K562 (cell line): ENCODE results near the gene TLCD1. TPM values are rescaled to one million over a fixed set of nuclear protein-coding genes. Genes with fewer than 3 reads are reported as not detected.

ENCODE experiments used
- ATAC-seq: fragments of 200-7000 bp; cut with Tn5 transposase; 3 replicates; pipeline ENCODE4 v1.9.1; 2020; ENCODE audit warnings: moderate library complexity
- BruUV-seq: library from RNA; stranded (reverse); fragments of 400-500 nt; replicated peaks from 2 replicates; lab custom pipeline; 2021; lab: Mats Ljungman, UMichigan
- CTCF ChIA-PET: fragments of 300-600 bp; formaldehyde crosslinking; extraction: SDS; loops from one replicate; lab custom pipeline; 2021; ENCODE audit warnings: low intra/inter-chr PET ratio; lab: Yijun Ruan, JAX
- POLR2A ChIA-PET: fragments of 300-600, 350-650 bp; sonication (Branson Sonifier 250); formaldehyde crosslinking; extraction: SDS; loops from one replicate; lab custom pipeline; 2021; ENCODE audit warnings: antibody characterized with exemption, inconsistent platforms; lab: Yijun Ruan, JAX
- DNase-seq, 4 experiments: peaks; one replicate each; pipeline versions ENCODE4 v3.0.0 to v3.0.0-alpha.2; 2011 to 2018; ENCODE audit warnings: low spot score in 3 of 4, mixed read lengths in 3 of 4; ENCODE audit errors: extremely low read depth in 1 of 4
- FAIRE-seq: peaks from 2 replicates; lab custom pipeline; 2011; peaks lifted over from hg19 to GRCh38; lab: Jason Lieb, UNC
- H2AFZ ChIP-seq: 2 replicates; pipeline ENCODE4 v1.6.0; 2011; ENCODE audit warnings: low read depth, low read length, control low read depth, inconsistent platforms
- H3K27ac ChIP-seq: fragments of 200-600 bp; 3 replicates; pipeline ENCODE4 v1.8.0; 2011; ENCODE audit warnings: low read depth, mild to moderate bottlenecking, control low read depth, inconsistent platforms, low read length, moderate library complexity, mixed read lengths; ENCODE audit errors: extremely low read depth
- H3K27me3 ChIP-seq, 2 experiments: fragments of 300-600 bp in 1 of 2; 2 replicates in 1 of 2; 3 replicates in 1 of 2; pipeline versions ENCODE4 v1.6.0 to v1.8.0; 2011; ENCODE audit warnings: inconsistent platforms in 2 of 2, low read length in 2 of 2, mild to moderate bottlenecking in 1 of 2, mixed read lengths in 1 of 2, moderate library complexity in 1 of 2; ENCODE audit not compliant: control insufficient read depth in 2 of 2, insufficient read depth in 2 of 2
- H3K36me3 ChIP-seq: fragments of 300-600 bp; 3 replicates; pipeline ENCODE4 v1.8.0; 2011; ENCODE audit warnings: mild to moderate bottlenecking, low read length, inconsistent platforms; ENCODE audit not compliant: control insufficient read depth, insufficient read depth
- H3K4me1 ChIP-seq, 2 experiments: fragments of 200-600 bp in 1 of 2; replicated peaks in 1 of 2; 2 replicates in 1 of 2; 3 replicates in 1 of 2; pipeline versions ENCODE4 v1.5.1 to v1.8.0; 2011; ENCODE audit warnings: inconsistent platforms in 2 of 2, low read length in 2 of 2, mild to moderate bottlenecking in 1 of 2, mixed read lengths in 1 of 2, moderate library complexity in 1 of 2; ENCODE audit not compliant: control insufficient read depth in 2 of 2, insufficient read depth in 2 of 2
- H3K4me2 ChIP-seq: 2 replicates; pipeline ENCODE4 v1.6.1; 2011; ENCODE audit warnings: low read length, control low read depth, inconsistent platforms, mixed read lengths; ENCODE audit not compliant: insufficient read depth
- H3K4me3 ChIP-seq: fragments of 200-600 bp; sonication (generic), shearing (Covaris generic); 2 replicates; pipeline ENCODE4 v1.5.1; 2016; ENCODE audit warnings: control low read depth, inconsistent platforms
- H3K79me2 ChIP-seq: fragments of 200-600 bp; 3 replicates; pipeline ENCODE4 v1.8.0; 2011; ENCODE audit warnings: low read length, inconsistent platforms; ENCODE audit not compliant: control insufficient read depth, insufficient read depth
- H3K9ac ChIP-seq, 2 experiments: 2 replicates each; pipeline versions ENCODE4 v1.6.0 to v1.6.1; 2011; ENCODE audit warnings: low read depth in 2 of 2, low read length in 2 of 2, control low read depth in 1 of 2, inconsistent platforms in 1 of 2, mild to moderate bottlenecking in 1 of 2, mixed read lengths in 1 of 2; ENCODE audit not compliant: insufficient read depth in 1 of 2
- H3K9me1 ChIP-seq: one replicate; pipeline ENCODE4 v1.6.0; 2011; ENCODE audit warnings: inconsistent platforms, mild to moderate bottlenecking, low read length, moderate library complexity; ENCODE audit not compliant: control insufficient read depth, insufficient read depth
- H3K9me3 ChIP-seq: replicated peaks from 2 replicates; pipeline ENCODE4 v1.5.1; 2011; ENCODE audit warnings: low read depth, low read length, inconsistent platforms; ENCODE audit not compliant: control insufficient read depth, insufficient read depth
- H4K20me1 ChIP-seq: replicated peaks from 2 replicates; pipeline ENCODE4 v1.6.1; 2011; ENCODE audit warnings: low read length, inconsistent platforms, mixed read lengths; ENCODE audit not compliant: control insufficient read depth, insufficient read depth
- DNMT1 ChIP-seq: fragments of 450-650 bp; IDR thresholded peaks from 2 replicates; pipeline ENCODE4 v1.6.1; 2016; ENCODE audit warnings: antibody characterized with exemption, mild to moderate bottlenecking
- FIP1L1 ChIP-seq: fragments of 200-400 bp; formaldehyde crosslinking; IDR thresholded peaks from 2 replicates; pipeline ENCODE4 v1.6.1; 2018; ENCODE audit warnings: mild to moderate bottlenecking, low read depth, low read length; ENCODE audit not compliant: poor library complexity, severe bottlenecking
- HNRNPH1 ChIP-seq: fragments of 200-400 bp; formaldehyde crosslinking; optimal IDR thresholded peaks from 2 replicates; pipeline ENCODE3; 2017; ENCODE audit warnings: low read depth, mild to moderate bottlenecking, low read length, moderate library complexity
- PCBP1 ChIP-seq: fragments of 200-400 bp; formaldehyde crosslinking; IDR thresholded peaks from 2 replicates; pipeline ENCODE4 v1.6.1; 2018; ENCODE audit warnings: mild to moderate bottlenecking, low read depth, low read length; ENCODE audit not compliant: poor library complexity, severe bottlenecking
- SAP30 ChIP-seq: fragments of 200-600 bp; sonication (generic); IDR thresholded peaks from 2 replicates; pipeline ENCODE4 v1.6.1; 2012; ENCODE audit warnings: borderline replicate concordance, low read depth, mild to moderate bottlenecking, moderate library complexity, low read length, control low read depth, inconsistent platforms; ENCODE audit not compliant: insufficient read depth, poor library complexity, severe bottlenecking
- TEAD4 ChIP-seq, 2 experiments: sonication (generic) in 1 of 2; formaldehyde crosslinking in 1 of 2; IDR thresholded peaks; 2 replicates each; pipeline versions ENCODE4 v1.6.1 to v1.8.0; 2012 to 2022; ENCODE audit warnings: borderline replicate concordance in 1 of 2, inconsistent platforms in 1 of 2, low read length in 1 of 2, mild to moderate bottlenecking in 1 of 2, missing genetic modification reagents in 1 of 2
- ZBTB7A ChIP-seq: IDR thresholded peaks from 2 replicates; pipeline ENCODE4 v1.6.1; 2011; ENCODE audit warnings: low read depth, mild to moderate bottlenecking, low read length, moderate library complexity, borderline replicate concordance; ENCODE audit not compliant: control insufficient read depth
- ZNF586 ChIP-seq: fragments of 450-650 bp; formaldehyde crosslinking; conservative IDR thresholded peaks from 2 replicates; pipeline ENCODE4 v1.4.0; 2020; ENCODE audit warnings: mild to moderate bottlenecking, moderate library complexity
- WGBS: fragments of 100-300 bp; shearing (Covaris generic); methylation state at CpG from one replicate; pipeline ENCODE4 v1.1.6; 2016; ENCODE audit warnings: low coverage, mixed read lengths; ENCODE audit not compliant: insufficient coverage; ENCODE audit errors: missing lambda C conversion rate; 5-methylcytosine and 5-hydroxymethylcytosine counted together
- in situ Hi-C: fragments of 300-500 bp; cut with MboI; formaldehyde crosslinking; loops from 4 replicates; pipeline ENCODE4 v1.15.0; 2018; ENCODE audit warnings: inconsistent platforms, mixed read lengths
- intact Hi-C: fragments of 100-400 bp; cut with micrococcal nuclease; formaldehyde crosslinking; loops from 2 replicates; pipeline ENCODE4 v1.14.2; 2022
- polyA plus RNA-seq, 8 experiments: library from polyadenylated mRNA; depleted of rRNA in 4 of 8; stranded (reverse) in 5 of 8; unstranded in 3 of 8; fragments of >200 nt; fragmentation: Nextera tagmentation in 2 of 8; fragmentation: Illumina TruSeq in 1 of 8; extraction: Ambion mirVana in 2 of 8; extraction: Trizol in 1 of 8; gene quantifications; 2 replicates each; pipeline versions ENCODE4 v1.2.1 to v1.2.3, GENCODE V29; 2011 to 2014; ENCODE audit warnings: inconsistent platforms in 1 of 8, missing spikeins in 1 of 8
- total RNA-seq, 7 experiments: library from RNA; depleted of rRNA in 6 of 7; stranded (reverse); fragments of >200 nt in 6 of 7; fragmentation: Illumina TruSeq in 2 of 7; extraction: Trizol in 2 of 7; gene quantifications; 2 replicates each; pipeline versions ENCODE4 v1.2.1 to v1.2.3, GENCODE V29; 2011 to 2021; ENCODE audit warnings: low replicate concordance in 1 of 7
- TF ChIP-seq, protein P1 (sequence below): sonication (generic); formaldehyde crosslinking; IDR thresholded peaks from 2 replicates; pipeline ENCODE4 v1.8.1; 2023; ENCODE audit warnings: mild to moderate bottlenecking, missing genetic modification reagents

Gene TLCD1
- total and polyA plus RNA-seq, 9 of the 15 experiments (the other 6 are each of a cell fraction or from before 2014, with no cell fraction given): 6.8 to 37.7 (median 21.7) TPM

DNA sequence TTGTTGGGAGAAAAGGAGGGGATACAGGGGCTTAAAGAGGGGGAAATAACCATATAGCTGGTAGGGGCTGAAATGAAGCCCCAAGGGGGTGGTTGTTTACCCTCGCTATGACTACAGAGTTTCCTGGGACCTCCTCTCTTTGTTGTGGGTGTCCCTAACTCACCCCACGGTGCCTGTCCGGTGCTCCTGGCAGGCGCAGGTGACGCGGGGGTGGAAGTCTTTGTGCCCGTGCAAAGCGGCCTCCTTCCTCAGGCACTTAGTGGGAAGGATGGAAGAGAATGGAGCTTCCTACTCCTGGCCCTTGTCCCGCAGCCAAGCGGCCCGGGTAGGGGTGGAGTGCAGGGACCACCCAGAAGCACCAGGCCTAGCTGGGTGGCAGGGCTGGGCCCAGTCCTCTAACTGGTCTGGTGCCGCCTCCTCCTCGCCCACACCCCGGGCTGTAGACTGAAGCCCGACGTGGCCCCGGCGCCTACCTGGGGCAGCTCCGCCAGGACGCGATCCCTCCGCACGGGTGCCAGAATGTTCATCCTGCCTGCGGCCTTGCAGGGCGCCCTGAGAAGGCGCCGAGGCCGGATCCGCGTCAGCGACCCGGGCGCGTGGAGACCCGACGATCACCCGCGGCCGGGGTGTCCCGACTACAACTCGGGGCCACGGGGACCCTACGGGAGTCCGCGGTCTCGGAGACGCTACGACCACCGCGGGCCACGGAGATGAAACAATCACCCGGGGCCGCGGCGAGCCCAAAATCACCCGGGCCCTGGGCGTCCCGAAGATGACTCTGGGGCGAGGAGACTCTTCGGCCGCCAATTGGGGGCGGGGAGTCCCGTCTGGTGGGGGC is 9.1 kb downstream of the TLCD1 start:
- peaks cover 31% of the 10 kb centered on the region for H3K79me2 ChIP-seq
- no peak overlapping the region; a peak in 1 of 4 replicates for H3K9ac ChIP-seq
- TF ChIP-seq HNRNPH1 (no peak), TEAD4 (IDR thresholded peaks at IDR 0.05; ENCODE audit: low read length) (no peak), TEAD4 (CRISPR knock-in tag; IDR thresholded peaks at IDR 0.05; ENCODE audit: borderline replicate concordance) (no peak), PCBP1 (peak; percentile 33), SAP30 (no peak), ZBTB7A (no peak), ZNF586 (no peak), FIP1L1 (peak; percentile 36), DNMT1 (no peak)
- TF ChIP-seq, protein P1, sequence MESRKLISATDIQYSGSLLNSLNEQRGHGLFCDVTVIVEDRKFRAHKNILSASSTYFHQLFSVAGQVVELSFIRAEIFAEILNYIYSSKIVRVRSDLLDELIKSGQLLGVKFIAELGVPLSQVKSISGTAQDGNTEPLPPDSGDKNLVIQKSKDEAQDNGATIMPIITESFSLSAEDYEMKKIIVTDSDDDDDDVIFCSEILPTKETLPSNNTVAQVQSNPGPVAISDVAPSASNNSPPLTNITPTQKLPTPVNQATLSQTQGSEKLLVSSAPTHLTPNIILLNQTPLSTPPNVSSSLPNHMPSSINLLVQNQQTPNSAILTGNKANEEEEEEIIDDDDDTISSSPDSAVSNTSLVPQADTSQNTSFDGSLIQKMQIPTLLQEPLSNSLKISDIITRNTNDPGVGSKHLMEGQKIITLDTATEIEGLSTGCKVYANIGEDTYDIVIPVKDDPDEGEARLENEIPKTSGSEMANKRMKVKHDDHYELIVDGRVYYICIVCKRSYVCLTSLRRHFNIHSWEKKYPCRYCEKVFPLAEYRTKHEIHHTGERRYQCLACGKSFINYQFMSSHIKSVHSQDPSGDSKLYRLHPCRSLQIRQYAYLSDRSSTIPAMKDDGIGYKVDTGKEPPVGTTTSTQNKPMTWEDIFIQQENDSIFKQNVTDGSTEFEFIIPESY (CRISPR knock-in tag): peak; percentile 35; the same call in 1 of the 2 replicates
- no TSS peak for BruUV-seq
- in situ Hi-C loops (no loop called here), intact Hi-C loops (no loop called here)
- H3K27ac ChIP-seq: no peak overlapping the region
- ChIA-PET POLR2A (interaction anchor here (0.6 to 1.5 kb wide), 2 partner anchors 15 to 570 kb away, joined by 3 read pairs; no protein-coding TSS in a partner anchor), CTCF (no interaction called here)
- no peaks in the 10 kb centered on the region for H3K9me1 ChIP-seq
- no peak overlapping the region for H3K4me3 ChIP-seq
- ATAC-seq (no peak), FAIRE-seq (no peak), DNase-seq (no peak)
- peaks cover 23 to 35% of the 10 kb centered on the region in 2 experiments for H3K4me1 ChIP-seq
- 0 out of 5 replicates have a peak, but pooled peaks cover 0 to 11% of the 10 kb centered on the region in 2 experiments for H3K27me3 ChIP-seq
- peaks cover 16% of the 10 kb centered on the region for H4K20me1 ChIP-seq
- H3K4me2 ChIP-seq: no peak overlapping the region
- H2AFZ ChIP-seq: no peak overlapping the region
- WGBS: 78% methylated on average over 46 of the region's 63 CpGs
- H3K9me3 ChIP-seq: no peaks in the 10 kb centered on the region
- H3K36me3 ChIP-seq: peaks cover 19% of the 10 kb centered on the region
